Liver (tissue), 3 donors: ENCODE results near the gene C14orf119.

ENCODE experiments used
- CTCF ChIP-seq: fragments of 150-350 bp; IDR thresholded peaks from 2 replicates; pipeline ENCODE4 v1.5.1; 2017; ENCODE audit warnings: improper control_type of control experiment, low read depth, low read length; ENCODE audit not compliant: missing input control
- EGR1 ChIP-seq, 2 donors: IDR thresholded peaks; 2 replicates each; pipeline ENCODE4 v1.6.1; 2016 to 2018; ENCODE audit warnings: antibody characterized with exemption in 2 of 2, low read depth in 2 of 2
- FOXA1 ChIP-seq: IDR thresholded peaks from 2 replicates; pipeline ENCODE4 v1.6.1; 2016; ENCODE audit warnings: antibody characterized with exemption
- GABPA ChIP-seq, 2 donors: IDR thresholded peaks in 1 of 2; conservative IDR thresholded peaks in 1 of 2; 2 replicates each; pipeline ENCODE4 v1.6.1; 2016; ENCODE audit warnings: antibody characterized with exemption in 2 of 2, mild to moderate bottlenecking in 1 of 2, moderate library complexity in 1 of 2
- HNF4G ChIP-seq: IDR thresholded peaks from 2 replicates; pipeline ENCODE4 v1.6.1; 2016; ENCODE audit warnings: antibody characterized with exemption
- JUND ChIP-seq, 2 donors: IDR thresholded peaks; 2 replicates each; pipeline ENCODE4 v1.6.1; 2016; ENCODE audit warnings: antibody characterized with exemption in 2 of 2
- MAX ChIP-seq: IDR thresholded peaks from 2 replicates; pipeline ENCODE4 v1.6.1; 2016; ENCODE audit warnings: antibody characterized with exemption
- RAD21 ChIP-seq, 2 donors: IDR thresholded peaks; 2 replicates each; pipeline ENCODE4 v1.6.1; 2016; ENCODE audit warnings: antibody characterized with exemption in 2 of 2, mild to moderate bottlenecking in 2 of 2
- REST ChIP-seq: IDR thresholded peaks from 2 replicates; pipeline ENCODE4 v1.6.1; 2016; ENCODE audit warnings: antibody characterized with exemption, mild to moderate bottlenecking
- RXRA ChIP-seq, 2 donors: IDR thresholded peaks; 2 replicates each; pipeline ENCODE4 v1.6.1; 2017 to 2018; ENCODE audit warnings: antibody characterized with exemption in 2 of 2, mild to moderate bottlenecking in 1 of 2
- SP1 ChIP-seq: IDR thresholded peaks from 2 replicates; pipeline ENCODE4 v1.6.1; 2018; ENCODE audit warnings: antibody characterized with exemption, mild to moderate bottlenecking
- TAF1 ChIP-seq: conservative IDR thresholded peaks from 2 replicates; pipeline ENCODE4 v1.6.1; 2016; ENCODE audit warnings: antibody characterized with exemption, mild to moderate bottlenecking
- YY1 ChIP-seq: IDR thresholded peaks from 2 replicates; pipeline ENCODE4 v1.6.1; 2016; ENCODE audit warnings: antibody characterized with exemption, mild to moderate bottlenecking
- ZBTB33 ChIP-seq: IDR thresholded peaks from 2 replicates; pipeline ENCODE4 v1.6.1; 2016; ENCODE audit warnings: antibody characterized with exemption
- donor health status: healthy.
- donor health status: healthy.

GRCh38 chr14:23058654-23059504 lies 36.4 kb upstream of the C14orf119 start:
- TF ChIP-seq CTCF (no peak), JUND (IDR thresholded peaks at IDR 0.05) (no peak), MAX (no peak), YY1 (no peak), FOXA1 (no peak), RAD21 (IDR thresholded peaks at IDR 0.05) (no peak), HNF4G (no peak), ZBTB33 (no peak), RXRA (IDR thresholded peaks at IDR 0.05) (no peak), TAF1 (no peak), EGR1 (IDR thresholded peaks at IDR 0.05; ENCODE audit: low read depth in 2 of 2) (no peak), SP1 (no peak), REST (no peak), GABPA (IDR thresholded peaks at IDR 0.05 in 1 of 2, conservative IDR thresholded peaks at IDR 0.05 in 1 of 2) (no peak)
